Skeletal muscle satellite cell (primary cell): Measurements from ENCODE around the gene TMCO1.
"Not testable (repeated sequence)": the region's sequence is repeated elsewhere in the genome, so short reads cannot be mapped to it uniquely, and the experiment has no call there.

Source experiments
- H3K27me3 ChIP-seq: 2 replicates; pipeline ENCODE4 v1.7.0; 2013; ENCODE audit warnings: low read length; ENCODE audit not compliant: control insufficient read depth, insufficient read depth
- H3K36me3 ChIP-seq: 2 replicates; pipeline ENCODE4 v1.7.0; 2013; ENCODE audit warnings: mild to moderate bottlenecking, control low read depth, low read length; ENCODE audit not compliant: insufficient read depth
- H3K4me1 ChIP-seq: 2 replicates; pipeline ENCODE4 v1.7.0; 2013; ENCODE audit warnings: low read length; ENCODE audit not compliant: control insufficient read depth, insufficient read depth
- H3K4me2 ChIP-seq: 2 replicates; pipeline ENCODE4 v1.7.0; 2013; ENCODE audit warnings: mild to moderate bottlenecking, low read length
- H3K4me3 ChIP-seq: 2 replicates; pipeline ENCODE4 v1.7.0; 2013; ENCODE audit warnings: low read length
- H3K9ac ChIP-seq: 2 replicates; pipeline ENCODE4 v1.7.0; 2013; ENCODE audit warnings: mild to moderate bottlenecking, low read depth, low read length, moderate library complexity
- H3K9me3 ChIP-seq: replicated peaks from 2 replicates; pipeline ENCODE4 v1.7.0; 2013; ENCODE audit warnings: mild to moderate bottlenecking, control low read depth, low read length

Gene TMCO1

DNA sequence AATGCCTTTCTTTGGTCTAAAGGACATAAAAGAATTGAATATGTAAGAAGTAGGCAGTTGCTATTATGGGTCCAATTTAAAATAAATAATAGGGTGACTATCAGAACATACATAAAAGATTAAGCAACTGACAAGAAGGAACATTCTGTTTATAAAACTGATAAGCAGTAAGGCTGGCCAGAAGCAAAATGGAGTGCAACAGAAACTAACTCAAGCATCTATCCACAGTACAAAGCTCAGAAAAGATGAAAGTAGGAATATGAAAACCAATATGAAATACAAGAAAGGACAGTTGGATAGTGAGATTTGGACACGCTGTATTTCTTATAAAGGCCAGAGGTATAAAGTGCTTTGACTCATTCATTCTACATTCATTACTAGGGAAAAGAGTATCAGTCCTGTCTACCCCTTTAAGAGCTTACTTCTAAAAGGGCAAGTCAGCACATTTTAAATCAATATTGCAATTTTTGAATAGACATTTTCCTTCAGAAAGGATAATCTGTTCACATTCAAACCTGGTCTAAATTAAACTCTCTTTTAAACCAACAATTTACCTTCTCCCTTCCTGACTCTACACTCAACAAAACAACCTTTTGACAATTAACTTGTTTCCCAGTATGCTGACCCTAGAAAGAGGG lies 84.7 kb downstream of the TMCO1 start:
- Histone ChIP-seq H3K9ac (no peak overlapping the region), H3K9me3 (no peaks in the 10 kb centered on the region), H3K4me2 (no peak overlapping the region), H3K36me3 (peaks cover 49% of the 10 kb centered on the region), H3K4me1 (no peaks in the 10 kb centered on the region), H3K27me3 (no peaks in the 10 kb centered on the region), H3K4me3 (no peak overlapping the region)

DNA sequence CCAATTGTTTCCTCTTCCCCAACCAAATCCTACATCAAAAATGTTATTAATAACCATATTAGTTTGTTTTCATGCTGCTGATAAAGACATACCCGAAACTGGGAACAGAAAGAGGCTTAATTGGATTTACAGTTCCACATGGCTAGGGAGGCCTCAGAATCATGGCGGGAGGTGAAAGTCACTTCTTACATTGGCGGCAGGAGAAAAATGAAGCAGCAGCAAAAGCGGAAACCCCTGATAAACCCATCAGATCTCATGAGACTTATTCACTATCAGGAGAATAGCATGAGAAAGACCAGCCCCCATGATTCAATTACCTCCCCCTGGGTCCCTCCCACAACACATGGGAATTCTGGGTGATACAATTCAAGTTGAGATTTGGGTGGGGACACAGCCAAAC lies 87.9 kb downstream of the TMCO1 start:
- H3K27me3 ChIP-seq, H3K4me2 ChIP-seq, H3K9me3 ChIP-seq, H3K4me3 ChIP-seq, H3K9ac ChIP-seq: not testable (repeated sequence)
- Histone ChIP-seq H3K4me1 (peaks cover 10% of the 10 kb centered on the region), H3K36me3 (peaks cover 60% of the 10 kb centered on the region)

DNA sequence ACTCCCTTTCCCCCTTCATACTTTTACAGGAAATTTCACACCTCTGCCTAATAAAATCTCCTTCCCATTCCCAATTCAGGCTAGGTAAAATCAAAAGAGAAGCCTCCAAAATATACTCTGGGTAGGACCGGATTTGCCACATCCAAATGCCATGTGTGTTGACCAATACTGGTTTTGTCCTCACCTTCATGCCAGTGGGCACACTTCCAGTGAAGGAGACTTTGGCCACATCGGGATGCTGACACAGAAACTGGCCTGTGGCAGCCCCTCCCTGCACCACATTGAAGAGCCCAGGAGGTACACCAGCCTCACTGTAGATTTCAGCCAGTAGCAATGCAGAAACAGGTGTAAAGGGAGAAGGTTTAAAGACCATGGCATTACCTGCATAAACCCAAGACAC lies 88.4 kb downstream of the TMCO1 start:
- Histone ChIP-seq H3K4me2 (no peak overlapping the region), H3K36me3 (peaks cover 64% of the 10 kb centered on the region), H3K9ac (no peak overlapping the region), H3K4me1 (peaks cover 15% of the 10 kb centered on the region), H3K27me3 (no peaks in the 10 kb centered on the region), H3K4me3 (no peak overlapping the region), H3K9me3 (no peaks in the 10 kb centered on the region)

DNA sequence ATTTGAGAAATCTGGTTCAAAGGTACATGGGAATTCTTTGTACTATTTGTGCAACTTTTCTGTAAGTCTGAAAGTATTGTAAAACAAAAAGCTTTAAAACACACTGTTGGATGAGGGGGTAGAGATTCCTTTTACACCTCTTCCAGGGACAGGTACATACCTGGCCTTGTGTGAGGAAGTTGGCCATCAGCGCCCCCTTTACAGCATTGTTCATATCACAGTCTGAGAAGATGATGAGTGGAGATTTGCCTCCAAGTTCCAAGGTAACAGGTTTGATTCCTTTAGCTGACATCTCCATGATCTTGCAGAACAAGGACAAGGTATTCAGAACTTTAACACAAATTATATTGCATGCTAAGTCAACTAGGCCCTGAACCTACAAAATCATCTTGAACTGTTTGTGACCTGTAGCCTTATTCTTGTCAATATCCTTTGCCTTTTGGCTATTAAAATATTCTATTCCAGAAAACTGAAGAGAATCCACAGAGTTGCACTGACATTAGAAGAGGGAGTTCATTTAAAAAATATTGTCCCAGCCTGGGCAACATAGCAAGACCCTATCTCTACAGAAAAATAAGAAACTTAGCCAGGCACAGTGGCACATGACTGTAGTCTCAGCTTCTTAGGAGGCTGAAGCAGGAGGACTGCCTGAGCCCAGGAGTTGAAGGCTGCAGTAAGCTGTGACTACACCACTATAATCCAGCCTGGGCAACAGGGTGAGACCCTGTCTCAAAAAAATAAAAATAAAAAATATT lies 89.2 kb downstream of the TMCO1 start:
- Histone ChIP-seq H3K36me3 (peaks cover 64% of the 10 kb centered on the region), H3K4me3 (no peak overlapping the region), H3K4me2 (no peak overlapping the region), H3K9me3 (no peaks in the 10 kb centered on the region), H3K4me1 (peaks cover 16% of the 10 kb centered on the region), H3K27me3 (no peaks in the 10 kb centered on the region), H3K9ac (no peak overlapping the region)

DNA sequence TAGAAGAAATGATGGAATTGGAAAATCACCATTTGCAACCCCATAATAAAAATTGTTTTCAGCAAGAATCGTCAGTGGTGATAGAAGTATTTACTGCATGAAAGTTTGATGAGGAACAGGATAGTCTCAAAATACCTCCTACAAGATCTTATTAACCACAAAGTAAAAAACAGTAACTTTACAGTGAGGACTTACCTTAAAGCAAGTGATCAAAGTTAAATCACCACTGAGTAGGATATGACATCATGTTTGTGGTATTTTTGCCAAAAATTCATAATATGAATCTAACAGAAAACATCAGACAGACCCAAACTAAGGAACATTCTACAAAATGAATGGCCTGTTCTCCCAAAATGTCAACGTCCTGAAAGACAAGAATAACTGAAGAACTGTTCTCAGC lies 90.2 kb downstream of the TMCO1 start:
- peaks cover 16% of the 10 kb centered on the region for H3K4me1 ChIP-seq
- no peak overlapping the region for H3K4me3 ChIP-seq
- peaks cover 64% of the 10 kb centered on the region for H3K36me3 ChIP-seq
- no peaks in the 10 kb centered on the region for H3K9me3 ChIP-seq
- no peaks in the 10 kb centered on the region for H3K27me3 ChIP-seq
- H3K9ac ChIP-seq, result no peak overlapping the region
- H3K4me2 ChIP-seq, result no peak overlapping the region
